Endothelial cell of hepatic sinusoid (primary cell): ENCODE measurements around the gene GRHL3.

ENCODE experiments used
- in situ Hi-C: cut with HindIII; loops from 2 replicates; pipeline ENCODE4 v1.10.0; 2017; ENCODE audit warnings: low sequenced_read_pairs

The GRHL3 gene

GRCh38 chr1:24292887-24293286, 26.3 kb upstream of the GRHL3 start:
- in situ Hi-C loops = no loop called here

DNA sequence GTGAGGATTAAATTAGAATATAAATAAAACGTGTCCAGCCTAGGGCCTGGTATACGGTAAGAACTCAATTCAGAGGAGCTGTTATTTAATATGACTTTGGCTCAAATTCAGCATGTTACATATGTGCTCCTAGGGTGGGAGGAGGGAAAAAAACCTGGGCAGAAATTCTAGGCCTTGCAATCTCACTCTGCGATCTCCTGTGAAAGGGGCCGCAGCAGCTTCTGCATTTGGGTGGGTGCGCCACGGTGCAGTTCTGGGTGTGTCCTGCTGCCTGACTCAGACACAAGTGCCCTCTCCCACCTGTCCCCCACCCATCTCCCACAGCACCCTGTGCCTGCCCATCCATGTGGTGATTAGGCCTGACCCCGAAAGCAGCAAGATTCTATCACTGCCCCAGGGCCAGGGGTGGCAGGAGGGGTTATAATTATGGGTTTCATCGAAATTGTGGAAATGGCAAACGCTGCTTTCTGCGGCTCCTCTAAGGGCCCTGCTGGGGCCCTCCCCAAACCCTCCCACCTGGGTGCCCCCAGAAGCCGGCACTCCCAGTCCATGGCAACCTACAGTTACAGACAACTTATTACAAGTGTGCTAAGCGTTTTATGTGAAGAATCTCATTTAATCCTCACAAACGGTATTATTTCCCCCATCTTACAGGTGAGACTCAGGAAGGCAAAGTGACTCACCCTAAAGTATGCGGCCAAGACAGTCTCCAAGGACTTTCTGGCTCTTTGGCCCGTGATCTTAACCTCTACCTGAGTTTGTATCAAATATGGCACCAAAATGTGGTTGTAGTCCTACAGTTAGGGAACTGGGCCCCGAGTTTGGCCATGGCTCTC, 25.5 kb upstream of the GRHL3 start:
- in situ Hi-C loops = no loop called here

DNA sequence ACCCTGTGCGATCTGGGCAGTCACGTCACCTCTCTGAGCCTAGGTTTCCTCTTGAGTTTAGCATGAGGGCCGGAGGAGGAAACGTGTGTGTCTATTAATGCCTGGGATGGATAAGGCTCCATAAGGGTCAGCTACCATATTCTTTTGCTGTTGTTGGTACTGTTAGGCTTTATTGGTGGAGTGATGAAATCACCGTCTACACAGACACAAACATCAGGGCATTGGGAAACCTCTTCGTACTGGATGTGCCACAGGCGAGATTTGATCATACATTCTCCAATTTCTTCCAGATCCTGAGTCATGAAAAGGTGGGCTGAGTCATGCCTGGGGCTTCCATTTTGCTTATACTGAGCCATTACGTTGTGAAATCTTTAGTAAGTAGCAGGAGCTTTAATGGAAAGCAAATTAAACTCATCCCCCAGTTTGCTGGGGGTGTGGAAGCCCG, 24.9 kb upstream of the GRHL3 start:
- in situ Hi-C loops = no loop called here

GRCh38 chr1:24294716-24295371, 24.3 kb upstream of the GRHL3 start:
- in situ Hi-C loops = no loop called here

DNA sequence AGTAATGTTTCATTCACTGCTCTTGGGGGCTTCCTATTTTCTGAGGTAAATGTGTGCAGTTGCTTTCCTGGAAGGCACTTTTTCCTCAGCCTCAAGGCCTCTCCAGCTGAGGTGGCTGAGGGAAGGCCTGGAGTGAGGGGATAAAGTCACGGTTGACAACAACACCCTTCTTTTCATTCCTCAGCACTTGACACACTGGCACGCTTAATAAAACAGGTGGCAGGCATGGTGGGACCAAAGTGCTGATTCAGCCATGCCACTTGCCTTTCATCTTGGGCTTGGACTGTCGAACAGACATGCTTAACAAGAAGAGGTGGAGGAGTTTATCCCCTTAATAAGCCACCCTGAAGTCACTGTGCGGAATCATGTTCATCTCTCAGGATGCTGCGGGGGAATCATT, 23.6 kb upstream of the GRHL3 start:
- in situ Hi-C loops = no loop called here

- in situ Hi-C loops = no loop called here
Observed at GRCh38 chr1:24297187-24297851, 21.8 kb upstream of the GRHL3 start.

- in situ Hi-C loops = no loop called here
Observed at GRCh38 chr1:24297852-24298232, 21.3 kb upstream of the GRHL3 start.

- in situ Hi-C loops = no loop called here
Observed at GRCh38 chr1:24298606-24299005, 20.6 kb upstream of the GRHL3 start.

DNA sequence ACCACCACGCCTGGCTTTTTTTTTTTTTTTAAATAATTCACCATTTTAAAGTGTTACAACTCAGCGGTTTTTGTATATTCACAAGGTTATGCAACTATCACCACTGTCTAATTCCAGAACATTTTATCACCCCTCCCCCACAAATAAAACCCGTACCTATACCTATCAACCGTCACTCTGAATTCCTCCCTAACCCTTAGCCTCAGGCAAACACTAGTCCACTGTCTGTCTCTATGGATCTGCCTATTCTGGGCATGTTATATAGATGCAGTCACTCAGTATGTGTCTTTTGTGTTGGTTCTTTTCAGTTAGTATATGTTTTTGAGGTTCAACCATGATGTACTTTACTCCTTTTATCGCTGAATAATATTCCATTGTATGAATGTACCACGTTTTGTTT, 19.3 kb upstream of the GRHL3 start:
- in situ Hi-C loops = no loop called here

DNA sequence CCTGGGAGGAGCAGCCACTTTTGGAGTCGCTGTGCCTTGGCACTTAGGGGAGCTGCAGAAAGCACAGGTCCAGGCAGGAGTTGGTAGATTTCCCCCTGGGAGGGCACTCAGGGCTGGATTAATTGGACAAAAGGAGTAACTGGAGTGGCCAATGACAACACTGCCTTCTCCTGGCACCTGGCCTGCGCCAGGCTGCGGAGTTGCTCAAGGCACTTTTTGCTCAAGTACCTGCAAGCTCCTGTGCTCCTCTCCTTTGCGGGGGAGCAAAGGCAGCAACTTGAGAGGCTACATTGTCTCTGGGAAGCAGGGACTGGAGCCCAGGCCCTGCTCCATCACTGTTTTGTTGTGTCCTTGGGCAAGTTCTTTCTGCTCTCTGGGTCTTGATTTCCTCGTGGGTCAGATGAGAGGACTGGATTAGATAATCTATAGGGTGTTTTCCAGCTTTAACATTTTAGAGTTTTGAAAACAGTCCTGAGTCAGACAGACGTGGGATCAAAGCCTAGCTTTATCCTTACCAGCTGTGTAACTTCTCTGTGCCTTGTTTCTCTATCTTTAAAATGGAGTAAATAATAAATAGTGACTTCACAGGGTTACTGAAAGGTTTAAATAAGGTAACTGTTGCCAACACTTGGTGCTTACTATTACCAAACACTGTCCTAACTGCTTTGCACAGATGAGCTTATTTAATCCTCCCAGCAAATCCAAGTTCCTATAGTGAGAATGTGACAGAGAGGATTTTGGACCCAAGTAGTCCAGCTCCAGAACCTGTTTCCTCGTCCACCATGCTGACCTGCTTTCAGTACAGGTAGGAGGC, 18.0 kb upstream of the GRHL3 start:
- in situ Hi-C loops = no loop called here

DNA sequence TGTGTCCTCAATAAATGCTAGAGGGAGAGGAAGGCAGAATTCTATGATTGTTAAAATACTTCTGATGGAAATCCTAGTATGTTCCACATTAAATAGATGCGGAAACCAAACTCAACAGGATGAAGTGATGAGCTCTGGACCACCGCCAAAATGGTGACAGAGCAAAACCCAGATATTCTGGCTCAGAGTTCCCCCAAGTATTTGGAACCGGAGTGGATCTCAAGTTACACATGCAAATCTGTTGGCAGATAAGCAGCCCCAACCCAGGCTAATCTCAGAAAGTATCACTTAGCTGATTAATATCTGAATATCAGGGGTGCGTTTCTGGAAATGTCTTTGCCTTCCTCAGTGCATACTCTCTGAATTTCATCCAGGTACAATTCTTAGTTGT, 17.4 kb upstream of the GRHL3 start:
- in situ Hi-C loops = no loop called here

GRCh38 chr1:24302209-24302611, 16.9 kb upstream of the GRHL3 start:
- in situ Hi-C loops = no loop called here

GRCh38 chr1:24303600-24303999, 15.6 kb upstream of the GRHL3 start:
- in situ Hi-C loops = no loop called here

GRCh38 chr1:24304763-24305162, 14.4 kb upstream of the GRHL3 start:
- in situ Hi-C loops = loop anchor here (5.0 kb wide), 1 partner anchor 88 kb away; no protein-coding TSS in a partner anchor

- in situ Hi-C loops = loop anchor here (5.0 kb wide), 1 partner anchor 84 kb away; no protein-coding TSS in a partner anchor
Observed at GRCh38 chr1:24308365-24309015, 10.7 kb upstream of the GRHL3 start.

GRCh38 chr1:24309762-24310485, 9.2 kb upstream of the GRHL3 start:
- in situ Hi-C loops = loop anchor here (5.0 to 10.0 kb wide), 2 partner anchors 82 to 325 kb away; no protein-coding TSS in a partner anchor

DNA sequence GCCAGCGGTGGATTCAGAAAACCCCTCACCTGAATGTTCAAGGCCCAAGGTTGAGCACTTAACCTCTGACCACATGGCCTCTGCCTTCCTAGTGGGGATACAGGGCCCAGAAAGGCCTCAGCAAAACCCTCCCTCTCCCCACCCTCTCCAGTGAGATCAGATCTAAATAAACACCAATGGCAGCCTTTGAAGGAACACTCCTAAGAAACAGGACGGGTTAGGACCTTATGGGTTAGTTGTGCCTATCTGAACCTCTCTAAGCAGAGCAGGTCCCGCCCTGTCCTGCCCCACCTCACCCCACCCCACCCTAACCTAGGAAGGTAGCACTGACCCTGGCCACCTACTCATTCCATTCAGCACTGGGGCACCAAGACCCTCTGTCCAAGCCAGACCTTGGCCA, 7.9 kb upstream of the GRHL3 start:
- in situ Hi-C loops = loop anchor here (10.0 kb wide), 1 partner anchor 324 kb away; no protein-coding TSS in a partner anchor

- in situ Hi-C loops = loop anchor here (10.0 kb wide), 1 partner anchor 323 kb away; no protein-coding TSS in a partner anchor
Observed at GRCh38 chr1:24311741-24312140, 7.4 kb upstream of the GRHL3 start.

DNA sequence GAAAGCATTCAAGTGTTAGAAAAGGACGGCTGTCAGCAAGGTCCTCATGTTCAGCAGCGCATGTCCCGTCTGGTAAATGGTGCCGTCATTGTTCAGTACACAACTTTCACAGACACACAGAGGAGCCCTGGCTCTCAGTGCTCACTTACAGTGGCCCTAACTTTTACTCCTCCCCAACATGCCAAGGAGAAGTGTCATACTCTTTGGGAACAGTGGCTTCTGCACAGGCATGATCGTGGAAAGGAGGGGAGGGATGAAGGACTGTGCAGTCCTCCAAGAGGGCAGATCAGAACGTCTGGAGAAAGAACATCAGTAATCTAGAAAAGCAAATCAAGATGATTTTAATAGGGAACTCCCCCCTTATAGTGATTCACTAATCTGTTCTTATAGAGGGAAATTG, 3.8 kb upstream of the GRHL3 start:
- in situ Hi-C loops = loop anchor here (5.0 to 10.0 kb wide), 2 partner anchors 88 to 319 kb away; no protein-coding TSS in a partner anchor
